ENCODE results near the gene YLPM1.

DNA sequence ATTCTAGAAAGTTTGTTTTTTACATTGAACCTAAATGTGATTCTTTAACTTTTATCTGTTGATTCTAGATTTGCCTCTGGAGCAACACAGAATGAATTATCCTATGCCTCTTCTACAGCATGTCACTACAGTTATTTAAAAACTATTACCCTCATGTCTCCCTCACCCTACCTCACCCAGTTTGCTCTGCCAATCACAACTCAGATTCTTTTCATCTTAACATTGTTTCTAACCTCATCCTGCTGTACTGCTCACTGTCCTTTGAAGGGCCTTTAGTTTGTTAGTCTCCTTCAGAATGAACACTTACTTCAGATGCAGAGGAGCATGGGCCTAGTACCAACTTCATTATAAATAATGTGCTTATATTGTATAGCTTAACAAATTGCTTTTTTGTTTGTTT lies 21.5 kb downstream of the YLPM1 start:
- TF ChIP-seq EZH2 (IDR thresholded peaks at IDR 0.05; ENCODE audit: borderline replicate concordance, insufficient read depth, low read depth, low read length, poor library complexity, severe bottlenecking): no peak
- TF ChIP-seq, protein P1, sequence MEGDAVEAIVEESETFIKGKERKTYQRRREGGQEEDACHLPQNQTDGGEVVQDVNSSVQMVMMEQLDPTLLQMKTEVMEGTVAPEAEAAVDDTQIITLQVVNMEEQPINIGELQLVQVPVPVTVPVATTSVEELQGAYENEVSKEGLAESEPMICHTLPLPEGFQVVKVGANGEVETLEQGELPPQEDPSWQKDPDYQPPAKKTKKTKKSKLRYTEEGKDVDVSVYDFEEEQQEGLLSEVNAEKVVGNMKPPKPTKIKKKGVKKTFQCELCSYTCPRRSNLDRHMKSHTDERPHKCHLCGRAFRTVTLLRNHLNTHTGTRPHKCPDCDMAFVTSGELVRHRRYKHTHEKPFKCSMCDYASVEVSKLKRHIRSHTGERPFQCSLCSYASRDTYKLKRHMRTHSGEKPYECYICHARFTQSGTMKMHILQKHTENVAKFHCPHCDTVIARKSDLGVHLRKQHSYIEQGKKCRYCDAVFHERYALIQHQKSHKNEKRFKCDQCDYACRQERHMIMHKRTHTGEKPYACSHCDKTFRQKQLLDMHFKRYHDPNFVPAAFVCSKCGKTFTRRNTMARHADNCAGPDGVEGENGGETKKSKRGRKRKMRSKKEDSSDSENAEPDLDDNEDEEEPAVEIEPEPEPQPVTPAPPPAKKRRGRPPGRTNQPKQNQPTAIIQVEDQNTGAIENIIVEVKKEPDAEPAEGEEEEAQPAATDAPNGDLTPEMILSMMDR (IDR thresholded peaks at IDR 0.05): no peak

All from B cell (primary cell).